A549 treated with RU486 at 1 μM for 4 hours (cell line): ENCODE data around the gene ARHGEF26. TPM values are rescaled to one million over a fixed set of nuclear protein-coding genes. Genes with fewer than 3 reads are reported as not detected.

ENCODE experiments used
- total RNA-seq: library from RNA; stranded (reverse); fragments of 200-300 nt; extraction: Qiagen RNA extraction; gene quantifications from 5 replicates; pipeline ENCODE4 v1.2.3, GENCODE V29; 2022; ENCODE audit warnings: low read depth

The ARHGEF26 gene, protein sequence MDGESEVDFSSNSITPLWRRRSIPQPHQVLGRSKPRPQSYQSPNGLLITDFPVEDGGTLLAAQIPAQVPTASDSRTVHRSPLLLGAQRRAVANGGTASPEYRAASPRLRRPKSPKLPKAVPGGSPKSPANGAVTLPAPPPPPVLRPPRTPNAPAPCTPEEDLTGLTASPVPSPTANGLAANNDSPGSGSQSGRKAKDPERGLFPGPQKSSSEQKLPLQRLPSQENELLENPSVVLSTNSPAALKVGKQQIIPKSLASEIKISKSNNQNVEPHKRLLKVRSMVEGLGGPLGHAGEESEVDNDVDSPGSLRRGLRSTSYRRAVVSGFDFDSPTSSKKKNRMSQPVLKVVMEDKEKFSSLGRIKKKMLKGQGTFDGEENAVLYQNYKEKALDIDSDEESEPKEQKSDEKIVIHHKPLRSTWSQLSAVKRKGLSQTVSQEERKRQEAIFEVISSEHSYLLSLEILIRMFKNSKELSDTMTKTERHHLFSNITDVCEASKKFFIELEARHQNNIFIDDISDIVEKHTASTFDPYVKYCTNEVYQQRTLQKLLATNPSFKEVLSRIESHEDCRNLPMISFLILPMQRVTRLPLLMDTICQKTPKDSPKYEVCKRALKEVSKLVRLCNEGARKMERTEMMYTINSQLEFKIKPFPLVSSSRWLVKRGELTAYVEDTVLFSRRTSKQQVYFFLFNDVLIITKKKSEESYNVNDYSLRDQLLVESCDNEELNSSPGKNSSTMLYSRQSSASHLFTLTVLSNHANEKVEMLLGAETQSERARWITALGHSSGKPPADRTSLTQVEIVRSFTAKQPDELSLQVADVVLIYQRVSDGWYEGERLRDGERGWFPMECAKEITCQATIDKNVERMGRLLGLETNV
- 4.0 to 6.9 TPM (median 6.5 TPM) in 5 replicates for total RNA-seq

DNA sequence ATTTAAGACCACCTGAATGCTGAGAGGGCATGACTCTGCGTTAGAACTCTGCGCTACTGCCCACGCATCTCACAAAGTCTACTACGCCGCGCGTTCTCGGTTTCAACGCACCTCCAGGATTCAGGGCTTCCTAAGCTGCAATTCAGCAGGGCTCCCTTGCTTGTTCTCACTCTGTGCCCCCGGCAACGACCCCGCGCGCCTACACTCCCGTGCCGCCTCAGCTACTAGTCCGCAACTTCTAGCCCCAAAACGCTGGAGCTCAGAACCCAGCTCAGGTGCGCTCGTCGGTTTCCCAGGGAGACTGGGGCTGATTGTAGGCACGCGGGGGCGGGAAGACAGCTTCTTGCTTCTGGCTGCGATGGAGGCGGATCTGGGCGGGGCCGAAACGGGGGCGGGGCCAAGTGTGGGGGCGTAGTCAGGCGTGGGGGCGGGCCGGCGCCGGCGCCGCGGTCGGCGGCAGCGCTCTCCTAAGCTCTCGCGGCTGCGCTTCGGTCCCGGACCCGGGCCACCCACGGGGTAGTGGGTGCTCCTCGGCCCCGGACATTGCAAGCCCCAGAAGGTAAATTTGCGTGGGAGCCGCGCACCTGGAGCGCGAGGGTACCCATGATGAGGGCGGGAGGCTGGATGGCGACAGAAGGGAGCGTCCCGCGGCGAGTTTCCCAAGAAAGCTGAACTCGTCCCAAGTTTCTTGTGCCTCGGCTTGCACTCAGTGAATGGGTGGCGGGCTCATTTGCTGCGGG, at the start of gene ARHGEF26:
ARHGEF26 (plus strand) TSS at position 430 of the 740 bp plus-strand sequence. CDS start 603 bp downstream, outside the sequence.

Other genes with a start within 250 kb of the ARHGEF26 start
- 53.3 to 72.5 TPM (median 62.6 TPM) in 5 replicates for gene DHX36, start 203.1 kb downstream of the ARHGEF26 start, total RNA-seq